Measurements from ENCODE around the gene C1QTNF3. TPM values are rescaled to one million over a fixed set of nuclear protein-coding genes. Genes with fewer than 3 reads are reported as not detected.
A peak's percentile ranks its signal among the peaks of the same experiment; 100 is the strongest.

The C1QTNF3 gene
- total and polyA plus RNA-seq, 9 donors: 2.8 to 17.9 (median 4.4) TPM

DNA sequence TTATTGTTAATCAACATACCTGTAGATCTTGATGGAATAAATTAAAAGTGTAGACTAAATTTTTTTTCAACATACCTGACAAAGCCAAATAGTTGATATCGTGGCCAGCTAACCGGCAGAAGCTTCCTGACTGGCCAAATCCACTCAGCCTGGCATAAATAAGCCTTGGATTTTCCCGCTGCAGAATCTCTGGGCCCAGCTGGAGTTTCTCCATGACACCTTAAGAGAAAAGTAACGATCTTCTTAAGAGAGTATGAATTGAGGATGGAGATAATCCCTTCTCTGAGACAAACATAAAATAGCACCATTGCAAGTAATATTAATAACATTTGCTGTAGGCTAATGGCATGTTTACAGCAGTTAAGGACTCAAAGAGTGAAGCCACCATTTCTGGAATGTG, 37.3 kb downstream of the C1QTNF3 start:
- Histone ChIP-seq H3K9me3 (no peaks in the 10 kb centered on the region), H3K4me3 (no peak overlapping the region), H3K4me1 (ENCODE audit: insufficient read depth) (peaks cover 2% of the 10 kb centered on the region), H3K27ac (no peak overlapping the region), H3K27me3 (no peaks in the 10 kb centered on the region), H3K36me3 (no peaks in the 10 kb centered on the region)
- no peak for DNase-seq
- TF ChIP-seq, protein P1, sequence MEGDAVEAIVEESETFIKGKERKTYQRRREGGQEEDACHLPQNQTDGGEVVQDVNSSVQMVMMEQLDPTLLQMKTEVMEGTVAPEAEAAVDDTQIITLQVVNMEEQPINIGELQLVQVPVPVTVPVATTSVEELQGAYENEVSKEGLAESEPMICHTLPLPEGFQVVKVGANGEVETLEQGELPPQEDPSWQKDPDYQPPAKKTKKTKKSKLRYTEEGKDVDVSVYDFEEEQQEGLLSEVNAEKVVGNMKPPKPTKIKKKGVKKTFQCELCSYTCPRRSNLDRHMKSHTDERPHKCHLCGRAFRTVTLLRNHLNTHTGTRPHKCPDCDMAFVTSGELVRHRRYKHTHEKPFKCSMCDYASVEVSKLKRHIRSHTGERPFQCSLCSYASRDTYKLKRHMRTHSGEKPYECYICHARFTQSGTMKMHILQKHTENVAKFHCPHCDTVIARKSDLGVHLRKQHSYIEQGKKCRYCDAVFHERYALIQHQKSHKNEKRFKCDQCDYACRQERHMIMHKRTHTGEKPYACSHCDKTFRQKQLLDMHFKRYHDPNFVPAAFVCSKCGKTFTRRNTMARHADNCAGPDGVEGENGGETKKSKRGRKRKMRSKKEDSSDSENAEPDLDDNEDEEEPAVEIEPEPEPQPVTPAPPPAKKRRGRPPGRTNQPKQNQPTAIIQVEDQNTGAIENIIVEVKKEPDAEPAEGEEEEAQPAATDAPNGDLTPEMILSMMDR (IDR thresholded peaks at IDR 0.05): no peak
- TF ChIP-seq EP300 (IDR thresholded peaks at IDR 0.05): no peak
- 91 to 95% (median 93%) methylated on average over 4 of the region's 4 CpGs for WGBS, 3 donors
- intact Hi-C loops (cut with DNase I): no loop called here

DNA sequence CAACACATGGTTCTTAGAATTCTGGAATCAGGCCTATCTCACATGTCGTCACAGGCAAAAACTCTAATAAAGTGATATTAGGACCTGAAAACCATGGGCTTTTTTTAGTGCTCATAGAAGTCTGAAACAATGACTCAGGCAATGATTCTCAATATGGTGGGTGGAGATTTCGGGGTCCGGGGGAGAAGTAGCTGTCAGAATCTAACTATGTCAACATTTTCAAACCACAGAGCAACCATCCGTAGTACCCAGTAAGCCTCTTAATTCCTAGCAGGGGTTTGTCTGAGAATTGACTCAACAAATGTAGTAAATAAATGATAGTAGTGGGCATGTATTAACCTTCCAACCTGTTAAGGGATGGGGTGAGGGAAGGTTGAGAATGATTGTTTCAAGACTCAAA, 37.8 kb downstream of the C1QTNF3 start:
- 85 to 92% (median 87%) methylated on average over 4 of the region's 4 CpGs for WGBS, 3 donors

DNA sequence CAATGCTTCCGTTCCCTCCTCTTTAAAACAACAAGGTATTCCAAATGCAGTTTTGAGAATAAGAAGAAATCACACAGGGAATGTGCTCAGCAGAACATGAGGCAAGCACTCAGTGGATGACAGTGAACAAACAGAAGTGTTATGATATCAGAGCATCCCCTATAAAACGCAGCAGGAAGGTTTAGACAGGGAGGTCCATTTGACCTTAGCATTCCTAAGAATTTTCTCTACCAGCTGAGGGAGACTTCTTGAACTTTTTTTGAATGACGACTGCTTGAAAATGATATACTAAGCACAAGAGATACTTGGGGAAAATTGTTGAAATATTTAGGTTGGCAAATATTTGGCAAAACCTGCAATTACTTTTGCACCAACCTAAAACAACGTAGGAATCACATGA, 39.1 kb downstream of the C1QTNF3 start:
- H3K27ac ChIP-seq: no peak overlapping the region
- intact Hi-C loops (cut with DNase I): no loop called here
- TF ChIP-seq, protein P1 (IDR thresholded peaks at IDR 0.05): no peak
- TF ChIP-seq POLR2A (IDR thresholded peaks at IDR 0.05): no peak
- H3K27me3 ChIP-seq: no peaks in the 10 kb centered on the region
- no peaks in the 10 kb centered on the region for H3K36me3 ChIP-seq
- WGBS, 3 donors: 69 to 80% (median 76%) methylated on average over 4 of the region's 4 CpGs
- no peaks in the 10 kb centered on the region for H3K9me3 ChIP-seq
- DNase-seq: no peak
- no peak overlapping the region for H3K4me3 ChIP-seq
- peaks cover 2% of the 10 kb centered on the region for H3K4me1 ChIP-seq (ENCODE audit: insufficient read depth)

More for the DNA sequence above, 37.8 kb downstream of the C1QTNF3 start:
- Histone ChIP-seq H3K4me1 (ENCODE audit: insufficient read depth) (peaks cover 2% of the 10 kb centered on the region), H3K9me3 (no peaks in the 10 kb centered on the region), H3K27ac (no peak overlapping the region), H3K36me3 (no peaks in the 10 kb centered on the region), H3K4me3 (no peak overlapping the region), H3K27me3 (no peaks in the 10 kb centered on the region)
- intact Hi-C loops (cut with DNase I): no loop called here
- no peak for DNase-seq
- no peak for TF ChIP-seq EP300 (IDR thresholded peaks at IDR 0.05)
- TF ChIP-seq, protein P1 (IDR thresholded peaks at IDR 0.05): no peak
- TF ChIP-seq POLR2A (IDR thresholded peaks at IDR 0.05): no peak

DNA sequence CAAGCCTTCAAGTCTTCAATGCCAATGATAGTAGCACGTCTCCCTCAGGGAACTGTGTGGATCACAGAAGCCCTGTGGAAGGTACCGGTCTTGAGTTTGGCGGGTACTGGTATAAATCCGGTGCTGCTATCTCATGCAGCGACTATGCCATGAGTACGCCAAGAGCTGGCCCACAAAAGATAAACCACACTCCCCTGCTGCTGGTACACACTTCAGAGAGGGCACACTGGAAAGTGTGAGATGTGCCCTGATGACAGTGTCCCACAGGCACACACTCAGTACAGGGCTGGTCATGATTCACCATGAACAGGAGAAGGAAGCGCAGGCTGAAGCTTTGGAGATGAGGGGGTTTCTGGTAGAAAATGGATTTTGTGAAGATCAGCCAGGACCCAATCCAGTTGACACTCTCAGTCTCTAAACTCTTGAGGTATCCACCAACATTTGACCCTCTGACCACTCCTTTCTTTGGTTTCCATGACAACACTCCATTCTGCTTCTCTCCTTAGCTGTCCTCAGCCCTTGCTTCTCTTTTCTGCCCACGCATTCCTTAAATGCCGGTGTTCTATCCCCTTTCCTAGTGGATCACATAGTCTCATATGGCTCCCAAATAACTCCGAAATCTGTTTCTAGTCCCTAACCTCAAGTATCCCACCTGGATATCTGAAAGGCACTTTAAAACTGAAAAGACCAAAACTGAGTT, 40.2 kb downstream of the C1QTNF3 start:
- WGBS, 3 donors: 87 to 88% (median 88%) methylated on average over 10 of the region's 10 CpGs
- DNase-seq: no peak
- intact Hi-C loops (cut with DNase I): no loop called here
- no peaks in the 10 kb centered on the region for H3K9me3 ChIP-seq
- no peak for TF ChIP-seq EP300 (IDR thresholded peaks at IDR 0.05)
- no peak overlapping the region for H3K4me3 ChIP-seq
- H3K4me1 ChIP-seq (ENCODE audit: insufficient read depth): peaks cover 2% of the 10 kb centered on the region
- no peak overlapping the region for H3K27ac ChIP-seq
- H3K36me3 ChIP-seq: no peaks in the 10 kb centered on the region
- no peaks in the 10 kb centered on the region for H3K27me3 ChIP-seq

DNA sequence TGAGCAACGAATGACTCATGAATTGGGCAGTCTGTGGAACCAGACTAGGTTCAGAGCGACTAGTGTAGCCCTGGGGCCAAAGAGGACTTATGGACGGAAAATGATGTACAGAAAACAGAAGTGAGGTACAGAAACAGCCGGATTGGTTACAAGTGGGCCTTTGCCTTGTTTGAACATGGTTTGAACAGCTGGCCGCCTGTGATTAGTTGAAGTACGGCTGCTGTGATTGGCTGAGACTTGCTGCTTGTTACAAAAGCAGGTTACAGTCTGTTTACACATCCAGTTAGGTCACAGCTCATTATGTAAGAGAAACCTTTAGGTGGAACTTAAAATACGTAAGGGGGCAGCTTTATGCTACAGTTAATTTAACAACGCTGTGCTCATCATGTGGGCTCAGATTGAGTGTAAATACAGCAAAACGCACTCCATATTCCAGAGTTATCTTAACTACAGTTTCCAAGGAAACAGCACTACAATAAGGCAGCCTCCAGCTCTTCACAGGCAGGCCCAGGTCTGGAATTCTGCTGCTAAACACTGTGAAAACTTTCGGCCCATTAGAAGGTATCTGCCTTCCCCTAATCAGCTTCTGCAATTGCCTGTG, 41.7 kb downstream of the C1QTNF3 start:
- peak overlapping the region in 1 of 2 donors; percentile 50 for H3K27ac ChIP-seq
- TF ChIP-seq EP300 (IDR thresholded peaks at IDR 0.05): no peak
- TF ChIP-seq, protein P1 (IDR thresholded peaks at IDR 0.05): no peak
- TF ChIP-seq POLR2A (IDR thresholded peaks at IDR 0.05): no peak
- H3K4me3 ChIP-seq: no peak overlapping the region
- intact Hi-C loops (cut with DNase I): no loop called here
- peaks cover 7% of the 10 kb centered on the region for H3K4me1 ChIP-seq (ENCODE audit: insufficient read depth)
- no peaks in the 10 kb centered on the region for H3K36me3 ChIP-seq
- DNase-seq: peak in 3 of 5 donors; percentile 31 to 62 (median 33)
- no peaks in the 10 kb centered on the region for H3K27me3 ChIP-seq
- 26 to 54% (median 28%) methylated on average over 10 of the region's 10 CpGs for WGBS, 3 donors
- no peaks in the 10 kb centered on the region for H3K9me3 ChIP-seq
